HG02943 (cell line): Measurements from ENCODE around the gene CRB2.

ENCODE experiments used
- ATAC-seq: cut with Tn5 transposase; IDR thresholded peaks from one replicate; pipeline ENCODE4 v1.9.1; 2021; ENCODE audit warnings: mild to moderate bottlenecking, low read depth, moderate library complexity; ENCODE audit not compliant: unreplicated experiment

Gene CRB2

GRCh38 chr9:123346826-123347225 lies 9.2 kb upstream of the CRB2 start:
- ATAC-seq, result no peak

DNA sequence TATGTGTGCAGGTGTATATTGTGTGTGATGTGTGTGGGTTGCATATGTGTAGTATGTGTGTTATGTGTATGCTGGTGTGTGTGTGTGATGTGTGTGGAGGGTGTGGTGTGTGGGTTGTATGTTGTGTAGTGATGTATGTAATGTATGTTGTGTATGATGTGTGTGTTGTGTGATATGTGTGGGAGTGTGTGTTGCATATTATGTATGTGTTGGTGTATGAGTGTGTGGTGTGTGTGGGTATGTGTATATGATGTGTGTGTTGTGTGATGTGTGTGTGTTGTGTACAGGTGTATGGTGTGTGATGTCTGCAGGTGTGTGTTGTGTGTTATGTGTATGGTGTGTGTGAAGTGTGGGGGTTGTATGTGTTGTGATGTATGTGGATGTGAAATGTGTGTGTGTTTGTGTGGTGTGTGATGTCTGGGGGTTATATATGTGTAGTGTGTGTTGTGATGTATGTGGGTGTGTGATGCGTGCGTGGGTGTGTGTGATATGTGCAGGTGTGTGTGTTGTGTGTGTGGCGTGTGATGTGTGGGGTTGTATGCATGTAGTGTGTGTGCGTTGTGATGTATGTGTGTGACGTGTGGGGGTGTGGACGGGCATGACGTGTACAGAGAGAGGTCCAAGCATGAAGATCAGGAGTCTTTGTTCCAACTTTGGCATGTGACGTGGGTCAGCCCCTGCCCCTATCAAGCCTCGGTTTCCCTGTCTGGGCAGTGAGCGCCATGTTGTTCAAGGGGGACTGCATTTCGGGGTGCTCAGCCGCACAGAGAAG lies 8.5 kb upstream of the CRB2 start:
- ATAC-seq, result no peak

- ATAC-seq, result no peak
Observed at GRCh38 chr9:123348317-123348992, 7.5 kb upstream of the CRB2 start.

DNA sequence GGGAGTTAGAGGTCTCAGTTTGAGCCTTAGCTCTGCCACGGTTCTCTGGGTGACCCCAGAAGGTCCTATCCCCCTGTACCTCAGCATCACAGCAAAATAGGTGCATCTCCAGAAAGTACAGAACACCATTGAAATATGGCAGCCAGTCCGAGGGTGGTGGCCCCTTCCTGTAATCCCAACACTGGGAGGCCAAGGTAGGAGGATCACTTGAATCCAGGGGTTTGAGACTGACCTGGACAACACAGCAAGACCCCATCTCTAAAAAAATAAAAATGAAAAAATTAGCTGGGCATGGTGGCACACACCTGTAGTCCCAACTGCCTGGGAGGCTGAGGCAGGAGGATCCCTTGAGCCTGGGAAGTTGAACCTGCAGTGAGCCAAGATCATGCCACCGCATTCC lies 7.0 kb upstream of the CRB2 start:
- ATAC-seq, result no peak

- no peak for ATAC-seq
Observed at GRCh38 chr9:123349691-123350480, 6.1 kb upstream of the CRB2 start.

- no peak for ATAC-seq
Observed at GRCh38 chr9:123350590-123351310, 5.2 kb upstream of the CRB2 start.

DNA sequence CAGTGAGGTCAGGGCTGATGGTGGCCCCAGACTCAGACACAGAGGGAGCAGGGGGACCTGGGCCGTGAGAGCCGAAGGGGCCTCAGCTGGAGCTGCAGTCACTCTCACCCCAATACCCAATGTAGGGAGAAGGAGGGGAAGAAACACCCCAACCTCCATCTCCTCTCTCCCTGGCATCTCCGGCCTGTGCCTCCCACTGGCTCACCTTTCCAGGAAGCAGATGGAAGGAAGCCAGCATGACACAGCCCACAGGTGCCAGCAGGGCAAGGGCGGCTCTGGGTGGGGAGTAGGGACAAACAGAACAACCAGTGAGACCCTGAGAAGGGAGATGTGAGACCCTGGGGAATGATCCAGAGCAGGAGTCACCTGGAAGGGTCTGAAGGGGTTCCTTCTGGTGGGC lies 3.0 kb upstream of the CRB2 start:
- ATAC-seq, result no peak

GRCh38 chr9:123353984-123354591 lies 1.9 kb upstream of the CRB2 start:
- no peak for ATAC-seq

DNA sequence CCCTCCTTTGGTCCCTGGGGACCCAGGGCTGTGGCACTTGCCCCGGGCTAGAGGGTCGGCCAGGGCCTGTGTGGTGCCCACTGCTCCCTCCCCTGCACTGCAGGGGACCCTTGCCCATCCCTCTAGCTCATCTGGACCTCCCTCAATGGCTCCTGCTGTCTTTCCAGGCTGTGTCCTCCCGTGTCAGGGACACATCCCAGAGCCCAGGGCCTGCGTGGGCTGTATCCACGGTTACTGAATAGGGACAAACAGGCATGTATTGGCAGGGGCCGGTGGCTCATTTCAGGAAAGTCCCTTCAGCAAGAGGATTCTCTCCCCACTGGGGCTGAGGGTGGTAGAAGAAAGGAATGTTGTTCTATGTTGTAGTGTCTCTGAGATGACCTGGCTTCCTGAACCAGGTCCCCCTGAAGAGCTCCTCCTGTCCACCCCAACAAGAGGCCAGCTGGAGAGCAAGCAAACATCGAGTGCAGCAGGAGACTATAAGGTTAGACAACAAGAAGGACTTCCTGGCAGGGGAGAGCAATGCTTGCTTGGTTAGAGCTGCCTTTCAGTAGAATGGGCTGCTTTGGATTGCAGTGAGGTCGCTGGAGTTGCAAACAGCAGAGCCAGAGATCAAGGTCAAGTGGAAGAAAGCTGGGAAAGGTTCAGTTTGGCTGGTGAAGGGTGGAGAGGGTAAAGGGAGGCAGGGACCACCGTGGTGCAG lies 1.0 kb upstream of the CRB2 start:
- no peak for ATAC-seq

DNA sequence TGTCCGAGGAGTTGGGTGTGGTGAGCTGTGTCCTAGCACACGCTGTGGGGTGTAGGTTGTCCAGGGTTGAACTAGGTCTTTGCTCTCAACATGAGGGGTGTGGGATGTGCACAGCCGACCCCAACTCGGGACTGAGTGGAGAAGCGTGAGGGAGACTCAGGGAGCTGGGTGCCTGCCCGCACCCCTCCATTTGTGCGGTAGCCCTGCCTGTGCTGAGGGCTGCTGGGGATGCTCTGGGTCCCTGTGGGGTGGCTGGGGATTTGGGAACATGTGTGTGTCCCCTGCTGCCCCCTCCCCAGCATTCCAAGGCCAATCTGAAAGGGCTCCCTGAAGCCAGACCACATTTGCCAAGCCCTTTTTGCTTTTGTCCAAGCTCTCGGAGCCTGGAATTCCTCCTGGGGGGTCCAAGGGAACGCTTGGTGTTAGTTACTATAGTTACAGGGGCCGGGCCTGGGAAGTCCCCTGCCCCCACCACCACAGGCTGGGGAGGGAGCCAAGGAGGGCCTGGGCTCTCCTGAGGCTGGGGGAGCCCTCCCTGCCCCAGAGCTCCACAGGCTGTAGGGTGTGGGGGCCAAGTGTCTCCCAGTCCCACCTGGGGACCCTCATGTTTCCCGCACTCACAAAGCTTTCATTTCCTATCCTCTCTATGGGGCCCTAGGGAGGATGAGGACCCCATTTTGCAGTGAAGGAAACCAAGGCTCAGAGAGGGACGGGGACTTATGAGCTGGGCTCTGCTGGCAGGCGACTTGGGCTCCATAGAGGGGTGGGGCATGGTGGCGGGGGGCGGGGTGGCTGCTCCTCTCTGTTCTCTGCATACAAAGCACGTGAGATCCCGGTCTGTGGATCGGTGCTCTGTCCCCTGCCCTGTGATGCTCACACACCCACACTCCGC lies 1.1 kb downstream of the CRB2 start:
- ATAC-seq, result no peak

DNA sequence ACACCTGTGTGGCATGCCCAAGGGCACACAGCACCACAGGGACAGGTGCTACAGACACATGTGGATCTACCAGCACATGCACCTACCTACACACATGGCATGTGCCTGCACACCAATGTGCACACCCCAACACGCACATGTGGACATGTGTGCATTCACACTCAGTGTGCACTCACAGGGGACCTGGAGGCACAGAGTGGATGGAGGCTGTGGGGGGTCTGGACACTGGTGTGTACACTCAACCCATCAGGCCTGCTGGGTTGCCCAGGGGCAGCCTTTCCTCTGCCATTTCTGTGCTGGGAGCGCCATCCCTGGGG lies 1.7 kb downstream of the CRB2 start:
- ATAC-seq, result no peak

DNA sequence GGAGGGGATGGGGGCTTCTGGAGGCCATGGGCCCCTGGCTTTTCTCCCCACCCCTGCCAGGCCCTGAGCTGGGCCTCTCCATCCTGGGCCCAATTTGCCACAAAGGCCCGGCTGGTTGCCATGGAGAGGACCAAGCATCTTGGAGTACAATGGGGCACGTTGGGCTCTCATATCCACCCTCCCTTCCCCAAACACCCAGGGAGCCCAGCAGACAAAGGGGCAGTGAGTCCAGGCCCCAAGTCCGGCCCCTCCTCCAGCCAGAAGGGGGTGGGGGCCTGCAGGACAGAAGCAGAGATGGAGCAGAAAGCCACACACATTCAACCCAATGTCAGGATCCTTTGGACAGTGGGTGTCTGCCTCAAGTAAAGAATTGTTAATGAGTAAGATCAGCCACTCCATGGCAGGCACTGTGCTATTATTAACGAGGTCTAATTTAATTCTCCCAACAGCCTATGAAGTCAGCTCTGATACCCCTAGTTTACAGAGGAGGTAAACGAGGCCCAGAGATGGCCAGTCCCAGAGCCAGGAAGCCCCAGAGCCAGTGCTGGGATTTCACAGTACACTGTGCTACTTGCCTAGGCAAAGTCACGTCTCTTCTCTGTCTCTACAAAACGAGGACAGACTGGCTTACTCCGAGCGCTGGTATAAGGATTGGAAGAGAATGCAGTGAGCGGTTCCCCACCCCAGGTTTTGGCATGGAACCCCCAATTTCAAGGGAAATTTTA lies 2.3 kb downstream of the CRB2 start:
- no peak for ATAC-seq

GRCh38 chr9:123359106-123359505 lies 3.1 kb downstream of the CRB2 start:
- no peak for ATAC-seq

GRCh38 chr9:123359546-123359945 lies 3.5 kb downstream of the CRB2 start:
- no peak for ATAC-seq

GRCh38 chr9:123360161-123361085 lies 4.4 kb downstream of the CRB2 start:
- no peak for ATAC-seq

DNA sequence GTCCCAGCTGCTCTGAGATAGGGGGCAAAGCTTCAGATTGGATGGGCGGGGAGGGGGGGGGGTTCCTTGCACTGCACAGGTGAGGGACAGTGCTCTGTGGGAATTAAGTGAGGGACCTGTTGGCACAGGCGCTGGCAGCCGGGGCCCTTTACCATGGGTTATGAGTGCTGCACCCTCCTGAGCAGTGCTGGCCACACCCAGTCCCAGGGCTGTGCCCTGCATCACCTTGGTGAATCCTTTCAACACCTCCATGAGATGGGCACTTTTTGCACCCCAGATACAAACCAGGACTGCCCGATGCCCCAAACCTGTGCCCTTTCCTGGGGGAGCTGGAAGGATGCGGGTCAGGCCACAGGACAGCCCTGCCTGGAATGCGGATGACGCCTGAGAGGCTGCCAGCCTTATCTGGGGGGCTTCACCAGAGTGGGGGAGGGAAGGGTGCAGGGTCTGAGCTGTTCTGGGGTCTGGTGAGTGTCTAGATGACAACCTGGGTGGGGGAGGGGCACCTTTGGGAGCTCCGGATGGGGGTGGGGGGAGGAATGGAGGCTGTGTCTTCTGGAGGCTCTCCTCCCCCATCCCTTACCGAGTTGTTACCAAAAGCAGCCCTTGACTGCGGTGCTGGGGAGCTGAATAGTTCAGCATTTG lies 5.2 kb downstream of the CRB2 start:
- ATAC-seq, result no peak
